SK-N-SH treated with all-trans-retinoic acid at 6 μM for 48 hours (cell line): ENCODE results near the gene SEPTIN8.

Experiments used
- ARNTL ChIP-seq: fragments of 450-650 bp; formaldehyde crosslinking; IDR thresholded peaks from 2 replicates; pipeline ENCODE4 v1.5.0; 2020; ENCODE audit warnings: low read depth, mild to moderate bottlenecking, moderate library complexity, borderline replicate concordance
- BACH2 ChIP-seq: fragments of 250-450 bp; sonication (Bioruptor Pico); IDR thresholded peaks from 2 replicates; pipeline ENCODE4 v1.9.0; 2021; ENCODE audit warnings: mild to moderate bottlenecking, borderline replicate concordance
- CREB5 ChIP-seq: fragments of 250-450 bp; sonication (Bioruptor Pico); IDR thresholded peaks from 2 replicates; pipeline ENCODE4 v1.5.1; 2020; ENCODE audit warnings: low read depth, mild to moderate bottlenecking, moderate library complexity
- CSRNP3 ChIP-seq: fragments of 250-450 bp; sonication (Bioruptor Pico); IDR thresholded peaks from 2 replicates; pipeline ENCODE4 v1.5.1; 2021; ENCODE audit warnings: mild to moderate bottlenecking, moderate library complexity
- GLIS3 ChIP-seq: fragments of 250-450 bp; sonication (Bioruptor Pico); IDR thresholded peaks from 2 replicates; pipeline ENCODE4 v1.5.0; 2020; ENCODE audit warnings: mild to moderate bottlenecking, moderate library complexity
- OSR1 ChIP-seq: fragments of 250-450 bp; sonication (Bioruptor Pico); IDR thresholded peaks from 2 replicates; pipeline ENCODE4 v1.8.0; 2022; ENCODE audit warnings: moderate library complexity, mild to moderate bottlenecking, inconsistent platforms
- PATZ1 ChIP-seq: fragments of 250-450 bp; sonication (Bioruptor Pico); IDR thresholded peaks from 2 replicates; pipeline ENCODE4 v1.8.0; 2020; ENCODE audit warnings: mild to moderate bottlenecking, moderate library complexity, borderline replicate concordance
- ZC3H10 ChIP-seq: fragments of 250-450 bp; sonication (Bioruptor Pico); IDR thresholded peaks from 2 replicates; pipeline ENCODE4 v1.5.1; 2021; ENCODE audit warnings: mild to moderate bottlenecking, moderate library complexity
- ZFP30 ChIP-seq: fragments of 450-650 bp; formaldehyde crosslinking; IDR thresholded peaks from 2 replicates; pipeline ENCODE4 v1.5.0; 2022; ENCODE audit warnings: mild to moderate bottlenecking, moderate library complexity
- ZNF8 ChIP-seq: fragments of 450-650 bp; formaldehyde crosslinking; IDR thresholded peaks from 2 replicates; pipeline ENCODE4 v1.5.0; 2020; ENCODE audit warnings: mild to moderate bottlenecking, moderate library complexity
- TF ChIP-seq, protein P1 (sequence below): fragments of 250-450 bp; sonication (Bioruptor Pico); IDR thresholded peaks from 2 replicates; pipeline ENCODE4 v1.8.0; 2021; ENCODE audit warnings: low read depth, mild to moderate bottlenecking, moderate library complexity, borderline replicate concordance

GRCh38 chr5:132778129-132778528 lies 1.1 kb upstream of the SEPTIN8 start:
- TF ChIP-seq ZNF8 = no peak
- no peak for TF ChIP-seq ARNTL (CRISPR knock-in tag)
- TF ChIP-seq CREB5 (CRISPR knock-in tag) = no peak
- TF ChIP-seq PATZ1 (CRISPR knock-in tag) = no peak
- no peak for TF ChIP-seq ZC3H10 (CRISPR knock-in tag)
- TF ChIP-seq CSRNP3 (CRISPR knock-in tag) = no peak
- no peak for TF ChIP-seq ZFP30
- TF ChIP-seq, protein P1, sequence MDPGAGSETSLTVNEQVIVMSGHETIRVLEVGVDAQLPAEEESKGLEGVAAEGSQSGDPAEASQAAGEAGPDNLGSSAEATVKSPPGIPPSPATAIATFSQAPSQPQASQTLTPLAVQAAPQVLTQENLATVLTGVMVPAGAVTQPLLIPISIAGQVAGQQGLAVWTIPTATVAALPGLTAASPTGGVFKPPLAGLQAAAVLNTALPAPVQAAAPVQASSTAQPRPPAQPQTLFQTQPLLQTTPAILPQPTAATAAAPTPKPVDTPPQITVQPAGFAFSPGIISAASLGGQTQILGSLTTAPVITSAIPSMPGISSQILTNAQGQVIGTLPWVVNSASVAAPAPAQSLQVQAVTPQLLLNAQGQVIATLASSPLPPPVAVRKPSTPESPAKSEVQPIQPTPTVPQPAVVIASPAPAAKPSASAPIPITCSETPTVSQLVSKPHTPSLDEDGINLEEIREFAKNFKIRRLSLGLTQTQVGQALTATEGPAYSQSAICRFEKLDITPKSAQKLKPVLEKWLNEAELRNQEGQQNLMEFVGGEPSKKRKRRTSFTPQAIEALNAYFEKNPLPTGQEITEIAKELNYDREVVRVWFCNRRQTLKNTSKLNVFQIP = no peak
- no peak for TF ChIP-seq OSR1
- TF ChIP-seq GLIS3 = no peak
- no peak for TF ChIP-seq BACH2 (CRISPR knock-in tag)
